H1 (cell line): ENCODE measurements around the gene RPS6KB2. TPM values are rescaled to one million over a fixed set of nuclear protein-coding genes. Genes with fewer than 3 reads are reported as not detected.

Experiments used
- CTCF ChIA-PET: fragments of 300-600 bp; sonication (Branson Sonifier 250); formaldehyde crosslinking; loops from one replicate; lab custom pipeline; 2021; ENCODE audit not compliant: partially characterized antibody; lab: Charles Lee
- POLR2A ChIA-PET: fragments of 300-600 bp; sonication (Branson Sonifier 250); formaldehyde crosslinking; loops from one replicate; lab custom pipeline; 2021; ENCODE audit warnings: inconsistent platforms; ENCODE audit not compliant: partially characterized antibody; lab: Charles Lee
- DNase-seq, 2 experiments: peaks; one replicate each; pipeline versions ENCODE4 v3.0.0 to v3.0.0-alpha.2; 2010 to 2022; ENCODE audit warnings: low spot score in 2 of 2, low read depth in 1 of 2, mixed read lengths in 1 of 2
- FAIRE-seq: peaks from 2 replicates; lab custom pipeline; 2011; peaks lifted over from hg19 to GRCh38; lab: Jason Lieb, UNC
- H2AFZ ChIP-seq: 2 replicates; pipeline ENCODE4 v1.8.1; 2012; ENCODE audit warnings: low read length, inconsistent platforms
- H2AK5ac ChIP-seq: 2 replicates; pipeline ENCODE4 v1.6.1; 2013; ENCODE audit warnings: low read depth, low read length
- H2BK120ac ChIP-seq: replicated peaks from 2 replicates; pipeline ENCODE3; 2013; ENCODE audit warnings: low read depth, low read length, inconsistent platforms
- H2BK12ac ChIP-seq: 2 replicates; pipeline ENCODE4 v1.6.1; 2013; ENCODE audit warnings: low read depth, low read length
- H2BK15ac ChIP-seq: 2 replicates; pipeline ENCODE4 v1.6.1; 2013; ENCODE audit warnings: low read length
- H2BK20ac ChIP-seq: 2 replicates; pipeline ENCODE4 v1.6.1; 2013; ENCODE audit warnings: low read length
- H2BK5ac ChIP-seq: 2 replicates; pipeline ENCODE4 v1.6.1; 2013; ENCODE audit warnings: low read depth, low read length
- H3K14ac ChIP-seq: 2 replicates; pipeline ENCODE4 v1.6.1; 2013; ENCODE audit warnings: inconsistent platforms; ENCODE audit not compliant: insufficient read length
- H3K18ac ChIP-seq: 2 replicates; pipeline ENCODE4 v1.6.1; 2013; ENCODE audit warnings: low read length; ENCODE audit errors: extremely low read depth
- H3K23ac ChIP-seq: 2 replicates; pipeline ENCODE4 v1.6.1; 2013; ENCODE audit warnings: inconsistent platforms; ENCODE audit not compliant: insufficient read length
- H3K23me2 ChIP-seq: 2 replicates; pipeline ENCODE4 v1.6.1; 2013; ENCODE audit warnings: low read depth, low read length
- H3K27ac ChIP-seq: 2 replicates; pipeline ENCODE4 v1.6.1; 2011; ENCODE audit warnings: low read depth, low read length, inconsistent platforms
- H3K27me3 ChIP-seq, 4 experiments: replicated peaks in 1 of 4; 1 replicate in 1 of 4; 2 replicates in 3 of 4; pipeline versions ENCODE4 v1.6.1 to v1.8.1; 2011 to 2013; ENCODE audit warnings: low read length in 3 of 4, mild to moderate bottlenecking in 3 of 4, inconsistent platforms in 2 of 4, mixed read lengths in 2 of 4, moderate library complexity in 1 of 4; ENCODE audit not compliant: control insufficient read depth in 3 of 4, insufficient read depth in 3 of 4; ENCODE audit errors: extremely low read depth in 1 of 4
- H3K36me3 ChIP-seq, 4 experiments: 2 replicates each; pipeline versions ENCODE4 v1.6.1 to v1.8.1; 2011 to 2013; ENCODE audit warnings: mild to moderate bottlenecking in 4 of 4, low read length in 3 of 4, moderate library complexity in 2 of 4, control low read depth in 1 of 4, inconsistent platforms in 1 of 4; ENCODE audit not compliant: insufficient read depth in 4 of 4, control insufficient read depth in 2 of 4
- H3K4ac ChIP-seq: replicated peaks from 2 replicates; pipeline ENCODE3; 2013; ENCODE audit warnings: low read length, low read depth, mixed read lengths, inconsistent platforms; ENCODE audit not compliant: insufficient read length
- H3K4me1 ChIP-seq, 4 experiments: replicated peaks in 1 of 4; 1 replicate in 1 of 4; 2 replicates in 3 of 4; pipeline versions ENCODE4 v1.6.1 to v1.8.1; 2011 to 2013; ENCODE audit warnings: low read length in 3 of 4, inconsistent platforms in 2 of 4, mixed read lengths in 1 of 4; ENCODE audit not compliant: insufficient read depth in 4 of 4, control insufficient read depth in 3 of 4
- H3K4me2 ChIP-seq, 2 experiments: 2 replicates each; pipeline versions ENCODE4 v1.6.1 to v1.8.1; 2011 to 2013; ENCODE audit warnings: low read depth in 2 of 2, low read length in 2 of 2, control low read depth in 1 of 2, inconsistent platforms in 1 of 2, mild to moderate bottlenecking in 1 of 2; ENCODE audit not compliant: insufficient read depth in 1 of 2
- H3K4me3 ChIP-seq, 4 experiments: fragments of 200-600, 300-600 bp in 1 of 4; sonication (generic), shearing (Covaris generic), sonication (Bioruptor Twin) in 1 of 4; 2 replicates each; pipeline versions ENCODE4 v1.5.1 to v1.8.1; 2011 to 2016; ENCODE audit warnings: low read length in 4 of 4, low read depth in 3 of 4, control low read depth in 2 of 4, inconsistent platforms in 2 of 4, mild to moderate bottlenecking in 2 of 4, mixed read lengths in 1 of 4, moderate library complexity in 1 of 4; ENCODE audit not compliant: insufficient read depth in 2 of 4; ENCODE audit errors: extremely low read depth in 1 of 4
- H3K56ac ChIP-seq: replicated peaks from 2 replicates; pipeline ENCODE3; 2013; ENCODE audit warnings: low read depth, mild to moderate bottlenecking, mixed read lengths, low read length, inconsistent platforms; ENCODE audit not compliant: insufficient read length
- H3K79me1 ChIP-seq: 2 replicates; pipeline ENCODE4 v1.6.1; 2013; ENCODE audit warnings: low read depth, low read length, control low read depth
- H3K79me2 ChIP-seq, 2 experiments: 2 replicates each; pipeline versions ENCODE4 v1.6.1 to v1.8.1; 2012 to 2013; ENCODE audit warnings: low read length in 2 of 2, mild to moderate bottlenecking in 2 of 2, inconsistent platforms in 1 of 2; ENCODE audit not compliant: insufficient read depth in 2 of 2, control insufficient read depth in 1 of 2
- H3K9ac ChIP-seq, 4 experiments: replicated peaks in 1 of 4; 1 replicate in 1 of 4; 2 replicates in 3 of 4; pipeline versions ENCODE4 v1.6.1 to v1.8.1; 2011 to 2013; ENCODE audit warnings: low read depth in 3 of 4, low read length in 3 of 4, control low read depth in 2 of 4, mild to moderate bottlenecking in 2 of 4, moderate library complexity in 2 of 4, inconsistent platforms in 1 of 4; ENCODE audit errors: extremely low read depth in 1 of 4
- H3K9me3 ChIP-seq, 2 experiments: 2 replicates each; pipeline versions ENCODE4 v1.6.1 to v1.8.1; 2012 to 2013; ENCODE audit warnings: mild to moderate bottlenecking in 2 of 2, moderate library complexity in 2 of 2, control low read depth in 1 of 2, inconsistent platforms in 1 of 2, low read depth in 1 of 2, low read length in 1 of 2, mixed read lengths in 1 of 2; ENCODE audit not compliant: insufficient read depth in 2 of 2
- H4K20me1 ChIP-seq, 2 experiments: replicated peaks in 1 of 2; 2 replicates each; pipeline versions ENCODE3 to v1.8.1; 2011 to 2013; ENCODE audit warnings: inconsistent platforms in 2 of 2, low read length in 2 of 2, mild to moderate bottlenecking in 1 of 2; ENCODE audit not compliant: insufficient read depth in 2 of 2, control insufficient read depth in 1 of 2
- H4K5ac ChIP-seq: 2 replicates; pipeline ENCODE4 v1.6.1; 2013; ENCODE audit warnings: low read length, low read depth, mixed read lengths, inconsistent platforms; ENCODE audit not compliant: insufficient read length
- H4K8ac ChIP-seq: 2 replicates; pipeline ENCODE4 v1.8.0; 2013; ENCODE audit warnings: mild to moderate bottlenecking, moderate library complexity, low read length, inconsistent platforms; ENCODE audit not compliant: insufficient read depth; ENCODE audit errors: extremely low read depth
- H4K91ac ChIP-seq: replicated peaks from 2 replicates; pipeline ENCODE3; 2013; ENCODE audit warnings: low read length, mixed read lengths, inconsistent platforms; ENCODE audit not compliant: insufficient read length
- CREB1 ChIP-seq: IDR thresholded peaks from 2 replicates; pipeline ENCODE4 v1.6.1; 2012; ENCODE audit warnings: inconsistent platforms
- FOSL1 ChIP-seq: IDR thresholded peaks from 2 replicates; pipeline ENCODE4 v1.6.1; 2011; ENCODE audit warnings: mild to moderate bottlenecking, low read depth, low read length, moderate library complexity; ENCODE audit not compliant: insufficient read depth
- NANOG ChIP-seq: IDR thresholded peaks from 2 replicates; pipeline ENCODE4 v1.6.1; 2011; ENCODE audit warnings: low read length, low read depth, mild to moderate bottlenecking, inconsistent platforms; ENCODE audit not compliant: insufficient read depth, poor library complexity, severe bottlenecking
- NRF1 ChIP-seq: IDR thresholded peaks from 2 replicates; pipeline ENCODE4 v1.6.1; 2011; ENCODE audit warnings: mild to moderate bottlenecking, low read depth, low read length, improper control_type of control experiment
- RAD21 ChIP-seq, 2 experiments: IDR thresholded peaks in 1 of 2; conservative IDR thresholded peaks in 1 of 2; 2 replicates each; pipeline ENCODE4 v1.6.1; 2011; ENCODE audit warnings: low read depth in 2 of 2, low read length in 2 of 2, improper control_type of control experiment in 1 of 2, inconsistent platforms in 1 of 2, mild to moderate bottlenecking in 1 of 2, moderate library complexity in 1 of 2
- RBBP5 ChIP-seq: IDR thresholded peaks from 2 replicates; pipeline ENCODE4 v1.7.1; 2012; ENCODE audit warnings: low read depth, mild to moderate bottlenecking, inconsistent platforms, low read length, moderate library complexity, borderline replicate concordance
- SIN3A ChIP-seq, 2 experiments: IDR thresholded peaks in 1 of 2; conservative IDR thresholded peaks in 1 of 2; 2 replicates each; pipeline ENCODE4 v1.6.1; 2011 to 2012; ENCODE audit warnings: low read length in 2 of 2, improper control_type of control experiment in 1 of 2, low read depth in 1 of 2, mild to moderate bottlenecking in 1 of 2
- SP2 ChIP-seq: IDR thresholded peaks from 2 replicates; pipeline ENCODE4 v1.6.1; 2012; ENCODE audit warnings: mild to moderate bottlenecking, low read length, inconsistent platforms
- TAF7 ChIP-seq: optimal IDR thresholded peaks from 2 replicates; pipeline ENCODE3; 2011; ENCODE audit warnings: low read depth, mild to moderate bottlenecking, inconsistent platforms, low read length, moderate library complexity, borderline replicate concordance
- YY1 ChIP-seq: IDR thresholded peaks from 2 replicates; pipeline ENCODE4 v1.6.1; 2011; ENCODE audit warnings: low read depth, mild to moderate bottlenecking, low read length
- WGBS, 2 experiments: shearing (Covaris generic) in 1 of 2; methylation state at CpG; one replicate each; pipeline versions ENCODE4 v1.1.6 to v1.1.7; 2013 to 2015; ENCODE audit warnings: low lambda C conversion rate in 2 of 2, mixed read lengths in 2 of 2, inconsistent platforms in 1 of 2, low coverage in 1 of 2, missing lambda C conversion rate in 1 of 2; ENCODE audit not compliant: insufficient replicate concordance in 2 of 2, insufficient coverage in 1 of 2, insufficient read length in 1 of 2; ENCODE audit errors: extremely low coverage in 1 of 2, missing lambda C conversion rate in 1 of 2; 5-methylcytosine and 5-hydroxymethylcytosine counted together
- polyA plus RNA-seq, 7 experiments: library from polyadenylated mRNA; depleted of rRNA in 3 of 7; stranded (reverse) in 5 of 7; unstranded in 2 of 7; fragments of >200 nt in 5 of 7; fragments of 200-250 nt in 2 of 7; gene quantifications; 1 replicate in 5 of 7; 2 replicates in 1 of 7; 4 replicates in 1 of 7; pipeline versions ENCODE4 v1.2.1 to v1.2.3, GENCODE V29; 2011 to 2013; ENCODE audit warnings: missing spikeins in 2 of 7, mixed read lengths in 2 of 7
- total RNA-seq: library from RNA; stranded (reverse); fragmentation: NEBNext Ultra II Directional; extraction: Animal tissue kit (Norgen Biotek cat#: 25700); gene quantifications from 2 replicates; pipeline ENCODE4 v1.2.1, GENCODE V29; 2021

RPS6KB2 gene
- total and polyA plus RNA-seq, 2 of the 8 experiments (the other 6 are each of a cell fraction or from before 2014, with no cell fraction given): 41.0 to 47.1 TPM

DNA sequence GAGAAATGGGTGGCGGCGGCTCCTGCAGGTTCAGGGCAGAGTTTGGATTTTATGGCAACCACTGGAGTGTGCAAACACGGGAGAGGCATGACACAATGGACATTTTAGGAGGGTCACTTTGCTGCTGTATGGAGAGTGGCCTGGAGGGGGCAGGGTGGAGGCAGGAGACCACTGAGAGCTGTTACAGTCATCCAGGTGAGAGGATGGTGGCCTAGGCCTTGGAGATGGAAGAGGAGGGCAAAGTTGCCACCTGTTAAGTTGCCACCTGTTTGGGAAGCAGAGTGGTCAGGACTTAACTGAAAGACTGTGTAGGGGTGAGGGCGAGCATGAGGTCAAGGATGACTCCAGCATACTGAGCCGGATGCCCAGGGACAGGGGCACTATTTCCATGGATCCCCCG lies 38.8 kb upstream of the RPS6KB2 start:
- peak overlapping the region; percentile 43; the same call in 1 of the 2 replicates for H2AK5ac ChIP-seq
- ChIA-PET POLR2A (interaction anchor here (0.7 to 1.1 kb wide), 3 partner anchors 22 to 189 kb away, joined by 3 read pairs; no protein-coding TSS in a partner anchor), CTCF (interaction anchor here (0.6 to 34.8 kb wide), 12 partner anchors 8 to 110 kb away, joined by 3 to 1305 read pairs (median 6); partner anchors contain the start of genes CLCF1, POLD4 and PPP1CA)
- no peak overlapping the region for H3K18ac ChIP-seq
- no peak overlapping the region for H3K4me2 ChIP-seq
- no peak overlapping the region for H3K27ac ChIP-seq
- no peak overlapping the region for H3K56ac ChIP-seq
- H2BK20ac ChIP-seq: no peak overlapping the region
- H3K23ac ChIP-seq: no peak overlapping the region
- H2BK5ac ChIP-seq: no peak overlapping the region
- H3K23me2 ChIP-seq: peaks cover 13% of the 10 kb centered on the region
- no peaks in the 10 kb centered on the region for H3K79me2 ChIP-seq
- H3K4me1 ChIP-seq: peaks cover 0 to 9% (median 7%) of the 10 kb centered on the region in 4 experiments; a peak in 4 of 7 replicates
- peaks cover 0 to 8% (median 3%) of the 10 kb centered on the region in 4 experiments; a peak in 3 of 7 replicates for H3K27me3 ChIP-seq
- peak; percentile 58 for FAIRE-seq
- H3K4ac ChIP-seq: no peak overlapping the region
- no peak overlapping the region for H2AFZ ChIP-seq
- H2BK120ac ChIP-seq: no peak overlapping the region
- no peak overlapping the region for H3K9ac ChIP-seq
- no peak overlapping the region for H3K4me3 ChIP-seq
- 0 out of 2 replicates have a peak, but pooled peaks cover 2% of the 10 kb centered on the region for H3K79me1 ChIP-seq
- peak in 1 of 2 experiments; percentile 92 for DNase-seq
- peaks cover 0 to 2% of the 10 kb centered on the region in 2 experiments for H4K20me1 ChIP-seq
- H4K91ac ChIP-seq: no peak overlapping the region
- no peak overlapping the region for H2BK12ac ChIP-seq
- no peak overlapping the region for H4K8ac ChIP-seq
- no peaks in the 10 kb centered on the region for H3K9me3 ChIP-seq
- peaks cover 0 to 4% (median 0%) of the 10 kb centered on the region in 4 experiments; a peak in 1 of 8 replicates for H3K36me3 ChIP-seq
- H2BK15ac ChIP-seq: peak overlapping the region; percentile 75; the same call in 1 of the 2 replicates
- WGBS, 2 experiments: 65% methylated on average over 6 of the region's 6 CpGs; no CpG with 5 or more reads in 1 of the 2 experiments
- no peak overlapping the region for H4K5ac ChIP-seq
- H3K14ac ChIP-seq: no peak overlapping the region
- TF ChIP-seq FOSL1 (no peak), RAD21 (IDR thresholded peaks at IDR 0.05 in 1 of 2, conservative IDR thresholded peaks at IDR 0.05 in 1 of 2; ENCODE audit: low read depth in 2 of 2, low read length in 2 of 2) (peak; percentile 64 to 75), CREB1 (0 out of 2 replicates have a peak, but pooled peaks have one; percentile 41), NRF1 (no peak), NANOG (no peak), RBBP5 (no peak), YY1 (peak; percentile 35; the same call in 1 of the 2 replicates), SP2 (no peak), SIN3A (conservative IDR thresholded peaks at IDR 0.05 in 1 of 2, IDR thresholded peaks at IDR 0.05 in 1 of 2; ENCODE audit: low read depth in 1 of 2, low read length in 2 of 2) (no peak), TAF7 (no peak)
